Fibroblast of skin of left biceps (primary cell): ENCODE data around the gene ALDH1A1.
A peak's percentile ranks its signal among the peaks of the same experiment; 100 is the strongest.

Experiments used
- DNase-seq, 2 experiments: peaks; one replicate each; pipeline ENCODE4 v3.0.0-alpha.2; 2013; ENCODE audit warnings: low read depth in 2 of 2

Gene ALDH1A1

GRCh38 chr9:72952914-72953313 is at the start of gene ALDH1A1:
TSS of gene ALDH1A1 (minus strand) at chr9:72953053. CDS start at chr9:72953000, 53 bp downstream.
- DNase-seq: no peak

DNA sequence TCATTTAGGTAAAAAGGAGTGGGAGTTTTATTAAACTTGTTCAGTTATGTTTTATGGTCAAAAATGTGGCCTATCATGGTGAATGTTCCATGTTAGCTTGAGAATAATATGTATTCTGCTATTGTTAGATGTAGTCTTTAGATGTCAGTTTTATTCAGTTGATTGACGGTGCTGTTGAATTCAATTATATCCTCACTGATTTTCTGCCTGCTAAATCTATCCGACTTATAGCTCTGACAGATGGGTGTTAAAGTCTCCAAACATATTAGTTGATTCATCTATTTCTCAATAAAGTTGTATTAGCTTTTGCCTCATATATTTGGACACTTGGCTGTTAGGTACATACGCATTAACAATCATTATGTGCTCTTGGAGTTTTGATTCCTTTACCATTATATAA is 49.0 kb upstream of the ALDH1A1 start:
- DNase-seq: no peak

GRCh38 chr9:72998363-72998762 is 45.5 kb upstream of the ALDH1A1 start:
- DNase-seq: no peak

- DNase-seq: no peak
These were observed 44.6 kb upstream of the ALDH1A1 start for GRCh38 chr9:72997387-72997995.

DNA sequence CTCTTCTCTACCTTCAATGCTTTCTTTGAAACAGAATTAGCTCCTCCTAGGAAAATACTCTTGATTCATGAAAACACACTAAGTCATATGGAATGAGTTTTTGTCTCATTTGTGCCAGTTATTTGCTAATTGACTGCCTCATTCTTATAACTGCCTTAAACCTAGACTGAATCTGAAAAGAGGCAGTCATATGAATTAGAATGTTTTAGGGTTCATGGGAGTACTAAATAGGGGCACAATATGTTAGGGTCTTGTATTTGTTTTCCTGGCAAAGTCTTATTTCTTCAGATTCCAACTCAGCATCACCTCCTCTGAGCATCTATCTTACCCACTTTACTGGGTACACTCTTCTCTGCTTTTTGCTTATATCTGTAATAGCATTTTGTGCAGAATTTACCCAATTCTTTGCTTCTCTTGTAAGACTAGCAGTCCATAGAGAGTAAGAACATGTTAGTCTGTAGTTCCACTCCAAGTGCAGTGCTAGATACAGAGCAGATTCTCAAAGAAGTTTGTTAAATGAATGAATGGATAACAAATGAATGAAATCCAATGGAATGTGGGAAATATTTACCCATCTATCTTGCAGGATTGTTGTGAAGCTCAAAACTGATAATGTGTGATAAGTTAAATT is 43.9 kb upstream of the ALDH1A1 start:
- DNase-seq: no peak

DNA sequence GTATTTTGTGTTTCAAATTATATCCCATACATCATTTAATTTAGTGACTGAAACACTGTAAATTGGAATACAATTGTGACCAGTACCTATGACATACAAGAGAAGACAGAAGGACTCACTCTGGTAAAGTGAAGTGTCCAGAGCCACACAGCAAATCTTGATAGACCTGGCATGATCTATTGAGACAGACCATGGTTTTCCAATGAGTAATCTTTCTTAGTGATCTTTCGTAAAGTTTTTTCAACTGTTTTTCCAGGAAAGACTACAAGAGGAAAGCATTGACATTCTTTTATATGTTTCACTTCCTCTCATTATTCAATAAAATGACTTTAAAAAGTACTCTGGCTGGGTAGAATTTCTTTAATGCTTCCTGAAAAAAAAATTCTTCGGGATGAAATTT is 43.3 kb upstream of the ALDH1A1 start:
- no peak for DNase-seq

DNA sequence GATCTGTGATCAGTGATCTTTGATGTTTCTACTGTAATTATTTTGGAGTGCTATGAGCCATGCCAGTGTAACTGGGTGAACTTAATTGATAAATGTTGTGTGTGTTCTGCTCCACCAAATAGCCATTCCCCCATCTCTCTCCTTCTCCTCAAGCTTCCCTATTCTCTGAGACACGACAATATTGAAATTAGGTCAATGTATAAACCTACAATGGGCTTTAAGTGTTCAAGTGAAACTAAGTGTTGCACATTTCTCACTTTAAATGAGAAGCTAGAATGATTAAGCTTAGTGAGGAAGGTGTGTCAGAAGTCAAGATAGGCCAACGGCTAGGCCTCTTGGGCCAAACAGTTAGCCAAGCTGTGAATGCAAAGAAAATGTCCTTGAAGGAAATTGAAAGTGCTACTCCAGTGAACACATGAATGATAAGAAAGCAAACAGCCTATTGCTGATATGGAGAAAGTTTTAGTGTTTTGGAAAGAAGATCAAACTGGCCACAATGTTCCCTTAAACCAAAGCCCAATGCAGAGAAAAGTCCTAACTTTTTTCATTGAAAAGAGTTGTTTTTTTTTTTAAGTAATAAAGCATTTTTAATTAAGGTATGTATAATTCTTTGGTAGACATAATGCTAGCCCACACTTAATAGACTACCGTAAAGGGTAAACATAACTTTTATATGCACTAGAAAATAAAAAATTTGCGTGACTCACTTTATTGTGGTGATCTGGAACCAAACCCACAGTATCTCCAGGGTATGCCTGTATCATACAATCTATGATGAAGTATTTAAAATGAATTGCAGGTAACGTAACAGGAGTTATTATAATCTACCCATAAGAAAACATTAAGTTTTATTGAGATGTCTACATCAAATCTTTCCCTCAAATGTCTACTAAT is 42.5 kb upstream of the ALDH1A1 start:
- DNase-seq: no peak

DNA sequence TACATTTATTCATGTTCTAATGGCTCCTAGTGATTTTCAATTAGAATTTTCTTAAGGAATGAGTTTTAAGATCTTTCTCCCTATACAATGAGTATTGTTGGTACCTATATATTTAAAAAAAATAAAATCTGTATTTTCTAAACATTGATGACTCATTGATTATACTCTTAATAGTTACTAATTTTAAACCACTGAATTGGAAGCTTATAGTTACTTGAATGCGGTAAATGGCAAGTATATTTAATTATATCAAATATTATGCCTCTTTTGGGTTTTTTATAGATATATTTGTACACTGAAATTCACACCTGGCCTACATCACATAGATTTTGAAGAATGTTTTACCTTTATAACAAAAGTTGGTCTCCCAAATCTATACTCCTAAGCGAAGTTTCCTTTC is 38.9 kb upstream of the ALDH1A1 start:
- DNase-seq: no peak

- DNase-seq: no peak
These were observed 37.7 kb upstream of the ALDH1A1 start for GRCh38 chr9:72990397-72991182.

DNA sequence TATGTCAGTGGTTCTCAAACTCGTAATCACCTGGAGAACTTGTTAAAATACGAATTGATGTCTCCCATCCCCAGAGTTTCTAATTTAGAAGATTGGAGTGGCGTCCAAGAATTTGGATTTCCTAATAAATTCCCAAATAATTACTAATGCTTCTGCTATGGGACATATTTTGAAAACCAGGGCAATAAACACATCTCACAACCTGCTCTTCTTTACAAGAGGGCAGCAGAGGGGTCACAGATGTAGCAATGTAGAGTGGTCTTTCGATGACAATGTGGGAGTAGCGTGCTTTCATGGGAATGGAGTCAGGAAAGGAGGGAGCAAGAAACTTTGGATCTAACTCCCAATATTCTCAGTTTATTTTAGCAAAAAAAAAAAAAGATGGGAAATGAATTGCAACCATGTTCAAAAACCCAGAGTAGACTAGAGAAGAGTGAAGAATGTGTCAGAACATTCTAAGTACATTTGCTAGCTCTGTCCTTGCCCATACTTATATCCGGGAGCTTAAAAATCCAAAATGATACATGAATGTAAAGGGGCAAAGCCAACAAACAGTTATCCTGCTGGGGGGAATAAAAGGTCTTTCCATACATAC is 33.8 kb upstream of the ALDH1A1 start:
- no peak for DNase-seq

DNA sequence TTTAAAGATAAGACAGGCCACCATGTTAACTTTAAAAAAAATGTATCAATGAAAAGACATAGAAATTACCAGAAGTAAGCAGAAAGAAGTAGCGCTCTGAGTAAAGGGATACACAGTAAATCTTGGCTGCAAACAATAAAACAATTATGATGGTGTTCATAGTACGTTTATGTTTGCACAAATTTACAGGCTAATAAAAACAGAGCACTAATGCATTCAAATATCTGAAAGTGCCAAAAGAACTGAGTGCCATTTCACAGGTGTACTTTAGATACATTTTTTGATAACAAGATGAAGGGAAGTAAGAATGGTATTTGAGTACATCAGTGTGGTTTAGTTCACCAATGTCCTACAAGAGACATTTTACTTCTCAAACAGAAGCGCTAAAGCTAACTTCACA is 32.9 kb upstream of the ALDH1A1 start:
- no peak for DNase-seq

DNA sequence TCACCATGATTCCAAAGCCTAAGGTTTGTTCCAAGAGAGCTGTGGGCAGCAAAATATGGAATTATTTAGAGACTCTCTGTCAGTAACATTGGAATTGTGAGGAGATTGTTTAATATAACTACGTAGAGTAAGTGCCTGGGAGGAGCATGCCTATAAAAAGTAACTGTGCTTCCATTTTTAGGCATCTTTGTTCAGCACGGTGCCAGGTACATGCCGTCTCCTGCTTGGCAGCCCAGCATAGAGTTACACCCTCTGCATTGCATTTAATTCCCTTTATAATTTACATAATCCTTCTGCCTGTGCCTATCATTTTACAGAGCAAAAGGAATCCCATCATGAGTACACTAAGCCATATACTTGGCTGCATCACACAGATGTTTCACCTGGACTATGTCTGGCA is 32.1 kb upstream of the ALDH1A1 start:
- no peak for DNase-seq

GRCh38 chr9:72984226-72984947 is 31.5 kb upstream of the ALDH1A1 start:
- no peak for DNase-seq

DNA sequence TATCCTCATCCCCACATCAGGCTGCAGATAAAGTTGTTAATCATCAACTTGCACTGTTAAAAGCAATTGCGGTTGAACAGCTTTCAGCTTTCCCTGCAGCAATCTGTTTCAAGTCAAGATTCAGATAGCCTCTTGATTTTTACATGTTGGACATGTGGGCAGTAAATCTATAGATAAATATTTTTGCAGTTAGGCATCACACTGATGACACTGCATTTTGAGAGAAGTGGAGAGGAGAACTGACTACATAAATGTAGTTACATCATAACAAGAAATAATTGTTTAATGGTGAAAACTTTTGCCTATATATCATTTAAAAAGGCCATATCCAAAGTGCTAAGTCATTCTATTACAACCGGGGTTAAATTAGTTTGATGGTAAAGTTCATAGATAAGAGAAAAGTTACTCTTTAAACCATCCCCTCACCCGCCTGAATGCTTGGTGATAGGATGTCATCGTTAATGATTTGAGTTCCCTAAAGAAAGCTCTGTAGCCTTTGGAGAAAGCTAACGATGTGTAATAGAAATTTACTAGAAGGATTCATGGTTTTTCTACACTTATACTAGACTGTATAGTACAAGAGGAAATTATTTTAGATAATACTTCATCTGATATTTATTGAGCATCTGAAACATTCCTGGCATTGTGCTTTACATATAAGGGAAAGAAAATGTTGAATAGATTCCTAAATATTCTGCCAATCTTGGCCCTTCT is 30.8 kb upstream of the ALDH1A1 start:
- peak in 1 of 2 experiments; percentile 13 for DNase-seq

GRCh38 chr9:72983056-72983455 is 30.2 kb upstream of the ALDH1A1 start:
- DNase-seq: no peak

GRCh38 chr9:72982146-72982799 is 29.4 kb upstream of the ALDH1A1 start:
- no peak for DNase-seq

DNA sequence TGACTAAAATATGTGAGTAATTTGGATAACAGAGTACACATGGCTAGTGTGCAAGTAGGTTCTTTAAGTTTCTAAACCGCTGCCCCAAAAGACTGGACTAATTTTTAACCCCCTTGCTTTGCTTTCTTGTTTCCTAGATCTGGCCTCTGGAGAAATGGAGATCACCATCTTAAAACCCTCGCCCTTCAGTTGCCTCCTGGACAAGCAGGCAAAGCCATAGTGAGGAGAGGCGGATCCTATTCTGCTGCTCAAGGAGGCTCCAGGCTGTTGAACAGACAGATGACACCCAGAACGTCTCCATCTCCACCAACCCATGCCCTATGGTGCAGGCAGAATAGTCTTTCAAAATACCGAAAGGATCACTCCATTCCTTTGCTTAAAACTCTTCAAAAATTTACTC is 28.6 kb upstream of the ALDH1A1 start:
- no peak for DNase-seq

DNA sequence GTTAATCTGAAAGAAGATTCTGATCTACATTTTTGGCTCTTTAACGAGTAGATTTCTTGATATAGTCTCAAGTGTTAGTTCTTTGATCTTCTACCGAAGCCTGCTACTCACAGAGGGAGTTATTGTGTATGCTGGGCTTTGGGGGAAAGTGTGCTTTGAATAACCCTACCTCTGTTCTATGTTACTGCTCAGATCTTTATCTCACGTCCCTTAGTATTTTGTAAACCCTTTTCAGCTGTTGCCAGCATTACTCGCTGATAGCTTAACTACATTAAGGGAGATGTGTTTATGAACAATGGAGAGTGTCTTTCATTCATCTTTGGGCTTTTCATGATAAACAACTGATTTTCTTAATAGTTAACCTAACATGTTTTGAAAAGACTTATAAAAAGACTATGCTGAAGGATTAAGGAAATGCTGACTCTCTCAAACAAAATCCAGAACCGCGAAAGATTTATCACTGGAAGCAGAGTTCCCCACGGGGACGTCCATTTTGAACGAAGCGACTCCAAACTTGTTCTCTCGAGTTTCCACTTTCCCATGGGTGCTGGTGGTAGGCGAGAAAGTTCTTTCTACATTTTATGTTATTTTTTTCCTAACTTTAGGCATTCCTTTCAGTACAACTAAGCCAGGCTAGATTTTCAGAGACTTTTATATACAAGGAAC is 27.9 kb upstream of the ALDH1A1 start:
- no peak for DNase-seq

GRCh38 chr9:72980183-72980582 is 27.3 kb upstream of the ALDH1A1 start:
- no peak for DNase-seq
